Measurements from ENCODE around the gene IFITM1. TPM values are rescaled to one million over a fixed set of nuclear protein-coding genes. Genes with fewer than 3 reads are reported as not detected.
"Not testable (repeated sequence)": the region's sequence is repeated elsewhere in the genome, so short reads cannot be mapped to it uniquely, and the experiment has no call there.

IFITM1 gene
- total and polyA plus RNA-seq, 9 of the 15 experiments (the other 6 are each of a cell fraction or from before 2014, with no cell fraction given) = 691 to 5,579 (median 974) TPM

GRCh38 chr11:318405-319120, 4.7 kb downstream of the IFITM1 start:
- FAIRE-seq; H4K20me1 ChIP-seq (replicated peaks; ENCODE audit: control insufficient read depth, insufficient read depth, low read length); intact Hi-C loops (cut with micrococcal nuclease); BruUV-seq (replicated peaks); in situ Hi-C loops (cut with MboI); DNase-seq (ENCODE audit: extremely low read depth in 1 of 4, low spot score in 3 of 4); CTCF ChIA-PET (ENCODE audit: low intra/inter-chr PET ratio); H3K9me3 ChIP-seq (replicated peaks; ENCODE audit: control insufficient read depth, insufficient read depth, low read depth, low read length); H3K27me3 ChIP-seq (ENCODE audit: control insufficient read depth in 2 of 2, insufficient read depth in 2 of 2, low read length in 2 of 2); H3K9me1 ChIP-seq (ENCODE audit: control insufficient read depth, insufficient read depth, low read length); H2AFZ ChIP-seq (ENCODE audit: low read depth, low read length): not testable (repeated sequence)
- peak overlapping the region; percentile 68 to 87 for H3K9ac ChIP-seq (ENCODE audit: insufficient read depth in 1 of 2, low read depth in 2 of 2, low read length in 2 of 2)
- WGBS (ENCODE audit: insufficient coverage, low coverage, missing lambda C conversion rate) = 1% methylated on average over 7 of the region's 79 CpGs
- peaks cover 29% of the 10 kb centered on the region; the same call in 1 of the 3 replicates for H3K36me3 ChIP-seq (ENCODE audit: control insufficient read depth, insufficient read depth, low read length)
- POLR2A ChIA-PET = interaction anchor here (0.9 to 2.0 kb wide), 2 partner anchors 9 to 12 kb away, joined by 6 to 10 read pairs; no protein-coding TSS in a partner anchor
- ATAC-seq = peak; percentile 50
- H3K4me3 ChIP-seq = peak overlapping the region; percentile 27
- TF ChIP-seq RBFOX2 (IDR thresholded peaks at IDR 0.05; ENCODE audit: low read depth, low read length) (peak; percentile 57), POLR2G (IDR thresholded peaks at IDR 0.05; ENCODE audit: low read depth, low read length) (peak; percentile 61; the same call in 1 of the 2 replicates), VEZF1 (CRISPR knock-in tag; IDR thresholded peaks at IDR 0.05) (0 out of 2 replicates have a peak, but pooled peaks have one; percentile 16)
- H3K4me2 ChIP-seq (ENCODE audit: insufficient read depth, low read length) = peak overlapping the region; percentile 70
- peaks cover 63% of the 10 kb centered on the region for H3K79me2 ChIP-seq (ENCODE audit: control insufficient read depth, insufficient read depth, low read length)
- H3K27ac ChIP-seq (ENCODE audit: extremely low read depth, low read depth, low read length) = peak overlapping the region; percentile 62; the same call in 1 of the 3 replicates
- peaks cover 12 to 44% of the 10 kb centered on the region in 2 experiments for H3K4me1 ChIP-seq (replicated peaks in 1 of 2; ENCODE audit: control insufficient read depth in 2 of 2, insufficient read depth in 2 of 2, low read length in 2 of 2)

Data from K562 (cell line).